Raji (cell line): ENCODE measurements around the gene TM4SF4.

Experiments
- POLR2A ChIP-seq: IDR thresholded peaks from 2 replicates; pipeline ENCODE4 v1.6.1; 2011; ENCODE audit warnings: low read depth, low read length, control low read depth; ENCODE audit not compliant: insufficient read depth

The TM4SF4 gene

GRCh38 chr3:149510480-149510879 is 36.0 kb downstream of the TM4SF4 start:
- no peak for TF ChIP-seq POLR2A

GRCh38 chr3:149511040-149511626 is 36.6 kb downstream of the TM4SF4 start:
- TF ChIP-seq POLR2A = no peak

- TF ChIP-seq POLR2A = no peak
Observed at GRCh38 chr3:149512073-149512782, 37.7 kb downstream of the TM4SF4 start.

DNA sequence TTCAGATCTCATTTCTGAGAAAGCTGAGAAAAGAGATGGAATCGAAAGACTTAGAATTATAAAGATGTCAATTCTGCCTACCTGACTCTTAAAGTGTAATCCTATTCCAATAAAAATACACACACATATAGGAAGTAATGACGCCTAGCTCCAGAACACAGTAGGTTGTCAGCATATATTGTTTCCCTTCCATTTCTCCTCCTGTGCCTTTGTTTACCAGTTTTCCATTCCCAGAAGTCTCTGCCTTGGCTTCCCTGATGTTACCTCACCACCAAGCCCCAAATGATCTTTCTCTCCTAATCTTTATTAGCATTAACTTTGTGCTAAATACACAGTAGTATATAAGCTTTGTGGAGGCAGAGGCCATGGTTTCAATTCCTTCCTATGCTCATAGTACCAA is 40.0 kb downstream of the TM4SF4 start:
- TF ChIP-seq POLR2A = no peak

GRCh38 chr3:149515249-149515648 is 40.8 kb downstream of the TM4SF4 start:
- TF ChIP-seq POLR2A = no peak

DNA sequence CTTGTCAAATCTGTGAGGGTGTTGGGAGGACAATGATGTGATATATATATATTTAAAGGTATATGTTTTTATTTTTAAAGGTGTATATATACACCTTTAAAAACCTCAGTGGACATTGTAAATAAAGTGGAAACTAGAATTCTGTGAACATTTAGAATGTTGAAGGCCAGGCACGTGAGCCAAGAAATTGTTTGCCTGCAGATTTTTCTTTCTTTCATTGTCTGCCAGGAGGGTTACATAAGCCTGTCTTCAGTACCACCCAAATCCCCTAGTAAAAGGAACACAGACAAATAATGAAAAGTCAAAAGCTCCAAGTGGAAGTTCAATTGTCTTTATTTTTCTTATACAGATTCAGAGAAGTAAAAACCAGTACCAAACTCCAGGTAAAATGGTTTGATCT is 42.4 kb downstream of the TM4SF4 start:
- TF ChIP-seq POLR2A = no peak

- no peak for TF ChIP-seq POLR2A
Observed at GRCh38 chr3:149519912-149520311, 45.4 kb downstream of the TM4SF4 start.

- no peak for TF ChIP-seq POLR2A
Observed at GRCh38 chr3:149523512-149524299, 49.2 kb downstream of the TM4SF4 start.

DNA sequence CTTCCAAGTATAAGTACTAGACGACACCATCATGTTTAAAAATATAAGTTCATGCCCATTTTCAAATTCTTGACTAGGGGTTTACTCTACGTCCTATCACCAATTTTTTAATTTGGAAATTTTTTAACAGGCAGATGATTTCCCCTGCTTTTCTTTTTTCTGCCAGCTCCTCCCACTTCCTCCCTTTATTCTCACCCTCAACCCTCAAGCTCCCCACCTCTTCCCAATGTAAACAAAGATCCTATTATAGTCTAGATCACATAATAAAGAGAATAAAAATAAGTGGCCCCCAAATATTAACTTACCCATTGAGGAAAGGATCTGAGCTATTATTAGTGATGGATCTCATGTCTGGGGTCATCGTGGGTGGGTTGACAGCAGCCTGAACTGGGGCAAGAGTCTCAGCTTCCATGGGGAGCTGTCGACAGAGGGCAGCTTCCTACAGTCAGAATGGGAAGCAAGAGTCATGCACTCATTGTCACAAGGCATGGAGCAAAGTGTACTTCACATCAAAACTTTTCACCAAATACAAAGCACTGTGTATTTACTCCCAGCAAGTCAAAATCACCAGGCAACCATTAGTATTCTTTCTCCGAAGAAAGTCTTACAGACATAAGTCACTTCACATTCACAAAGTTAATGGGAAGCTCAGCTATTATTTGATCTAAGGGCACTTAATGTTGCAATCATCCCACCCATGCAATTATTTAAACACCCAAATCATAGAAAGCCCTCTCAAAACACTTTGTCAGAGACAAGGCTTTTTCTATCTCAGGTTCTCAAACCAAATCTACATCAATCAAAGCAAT is 53.2 kb downstream of the TM4SF4 start:
- no peak for TF ChIP-seq POLR2A

GRCh38 chr3:149528340-149528650 is 53.8 kb downstream of the TM4SF4 start:
- no peak for TF ChIP-seq POLR2A

DNA sequence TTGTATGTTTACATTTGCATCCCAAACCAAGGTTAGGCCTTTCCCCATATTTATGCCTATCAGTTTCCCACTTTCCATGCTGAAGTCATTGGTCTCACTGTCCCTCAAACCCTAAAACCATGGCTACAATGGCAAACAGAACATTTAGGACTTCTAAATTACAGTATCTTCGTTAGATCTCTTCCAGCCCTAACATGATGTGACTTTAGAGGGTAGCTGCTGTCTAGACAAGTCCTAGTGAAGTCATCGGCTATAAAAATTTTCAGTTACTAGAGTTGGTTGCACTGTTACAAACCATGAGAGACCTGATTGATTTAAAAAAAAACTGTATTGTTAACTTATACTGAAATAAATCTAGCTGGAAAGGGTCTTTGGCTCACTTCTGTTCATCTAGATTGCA is 54.6 kb downstream of the TM4SF4 start:
- no peak for TF ChIP-seq POLR2A

DNA sequence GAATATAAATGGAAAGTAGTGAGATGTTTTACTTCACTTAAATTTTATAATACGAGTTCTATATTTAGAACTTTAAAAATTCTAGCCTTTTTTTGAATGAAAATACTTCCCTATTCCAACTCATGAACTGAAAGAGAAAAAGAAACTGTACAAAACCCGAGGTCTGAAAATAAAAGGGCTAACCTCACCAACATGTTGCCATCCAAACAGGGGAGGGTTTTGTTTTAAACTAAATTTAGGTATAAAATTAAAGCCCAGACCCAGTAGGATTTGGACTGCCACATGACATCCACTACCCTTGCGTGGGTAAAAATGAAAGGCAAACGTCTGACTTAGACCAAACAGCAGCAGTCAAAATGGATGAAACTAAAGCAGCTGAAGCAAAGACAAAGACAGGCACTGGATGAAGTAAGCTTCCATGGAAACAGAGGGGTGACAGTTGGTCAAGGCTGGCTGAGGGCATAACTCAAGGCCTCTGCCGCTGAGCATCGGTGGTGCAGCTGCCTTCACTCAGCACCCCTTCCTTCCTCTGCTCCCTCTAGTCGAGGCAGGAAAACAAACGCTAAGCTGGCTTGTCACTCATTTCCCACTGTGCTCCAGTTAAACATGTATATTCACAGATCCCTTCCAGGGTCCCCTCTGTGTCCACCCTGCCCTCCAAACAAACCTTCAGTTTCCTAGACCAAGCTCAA is 58.1 kb downstream of the TM4SF4 start:
- TF ChIP-seq POLR2A = no peak

- no peak for TF ChIP-seq POLR2A
Observed at GRCh38 chr3:149534082-149534481, 59.6 kb downstream of the TM4SF4 start.

GRCh38 chr3:149534671-149535332 is 60.3 kb downstream of the TM4SF4 start:
- TF ChIP-seq POLR2A = no peak
